HFF-Myc (cell line): ENCODE measurements around the gene IL3.

Experiments used
- DNase-seq: peaks from one replicate; pipeline ENCODE4 v3.0.0-alpha.2; 2011; ENCODE audit warnings: low read depth; ENCODE audit errors: extremely low read depth
- H3K4me3 ChIP-seq: replicated peaks from 2 replicates; pipeline ENCODE4 v1.5.1; 2011; ENCODE audit warnings: low read depth, mild to moderate bottlenecking, control low read depth, low read length
- CTCF ChIP-seq: IDR thresholded peaks from 2 replicates; pipeline ENCODE4 v1.5.1; 2012; ENCODE audit warnings: mild to moderate bottlenecking, low read depth, low read length, control low read depth; ENCODE audit errors: missing control alignments

Gene IL3

GRCh38 chr5:132067451-132067850 lies 7.0 kb downstream of the IL3 start:
- TF ChIP-seq CTCF = no peak
- no peak for DNase-seq
- no peak overlapping the region for H3K4me3 ChIP-seq

- no peak for TF ChIP-seq CTCF
- DNase-seq = no peak
Observed at GRCh38 chr5:132067941-132068808, 7.7 kb downstream of the IL3 start.

GRCh38 chr5:132069561-132069960 lies 9.1 kb downstream of the IL3 start:
- no peak for TF ChIP-seq CTCF
- DNase-seq = no peak
- H3K4me3 ChIP-seq = no peak overlapping the region

More at GRCh38 chr5:132067941-132068808, 7.7 kb downstream of the IL3 start:
- H3K4me3 ChIP-seq = no peak overlapping the region

- no peak overlapping the region for H3K4me3 ChIP-seq
- DNase-seq = no peak
- TF ChIP-seq CTCF = no peak
Observed at GRCh38 chr5:132069994-132070393, 9.5 kb downstream of the IL3 start.

DNA sequence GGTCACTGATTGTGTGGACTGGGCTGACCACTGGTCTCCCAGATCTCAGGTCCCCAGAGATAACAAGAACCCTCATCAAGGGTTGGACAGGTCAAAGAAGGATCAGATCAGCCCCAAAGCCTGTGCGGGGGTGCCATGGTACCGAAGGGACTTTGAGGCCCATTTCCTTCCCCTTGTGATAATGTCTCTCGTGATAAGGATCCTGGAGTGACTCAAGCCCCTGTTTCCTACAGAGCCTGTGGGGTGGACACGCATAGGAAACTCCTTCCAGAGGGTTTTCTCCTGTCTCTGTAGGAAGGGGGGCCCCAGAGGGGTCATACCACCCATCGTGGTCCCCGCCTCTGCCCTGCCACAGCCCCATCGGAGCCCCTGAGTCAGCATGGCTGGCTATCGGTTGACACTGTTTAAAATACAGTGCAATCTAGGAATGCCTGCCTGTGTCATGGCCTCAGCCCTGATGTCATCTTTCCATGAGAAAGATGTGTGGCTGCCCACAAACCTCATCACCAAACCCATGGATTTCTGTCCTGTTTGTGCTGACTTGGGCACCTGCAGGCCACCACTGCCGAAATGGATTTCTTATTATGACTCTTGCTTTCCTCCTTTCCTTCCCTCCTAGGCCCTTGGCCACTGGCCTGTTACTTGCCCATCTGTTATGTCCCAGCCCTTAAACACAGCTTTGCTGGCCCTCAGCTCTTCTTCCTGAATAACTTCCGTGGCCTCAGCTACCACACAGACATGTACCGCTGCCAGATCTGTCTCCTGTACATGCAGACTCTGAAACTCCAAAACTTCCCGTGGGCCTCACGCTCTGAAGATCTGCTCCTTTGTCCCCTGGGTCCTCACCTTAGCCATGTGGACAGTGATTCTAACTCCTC lies 10.2 kb downstream of the IL3 start:
- no peak overlapping the region for H3K4me3 ChIP-seq
- TF ChIP-seq CTCF = no peak
- DNase-seq = no peak

DNA sequence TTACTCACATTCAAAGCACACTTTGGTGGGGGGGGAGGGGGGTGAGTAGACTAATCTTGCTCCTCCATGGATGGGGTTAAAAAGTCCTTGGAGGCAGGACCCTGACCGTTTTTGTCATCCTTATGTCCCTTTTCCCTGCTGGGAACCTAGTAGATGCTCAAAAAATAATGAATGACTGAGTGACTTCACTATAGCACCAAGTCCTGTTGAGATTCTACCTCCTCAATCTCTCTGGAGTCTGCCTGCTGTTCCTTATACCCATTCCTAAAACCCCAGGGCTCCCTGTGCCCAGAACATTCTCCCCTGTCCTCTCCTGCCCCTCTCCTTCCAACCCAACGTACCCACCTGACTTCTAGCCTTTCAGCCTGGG lies 10.9 kb downstream of the IL3 start:
- DNase-seq = no peak
- no peak overlapping the region for H3K4me3 ChIP-seq
- no peak for TF ChIP-seq CTCF
